GM21825 (cell line): ENCODE data around the gene CUBN.
"Not testable (repeated sequence)": the region's sequence is repeated elsewhere in the genome, so short reads cannot be mapped to it uniquely, and the experiment has no call there.

Experiments
- ATAC-seq: cut with Tn5 transposase; IDR thresholded peaks from one replicate; pipeline ENCODE4 v1.9.1; 2021; ENCODE audit warnings: mild to moderate bottlenecking, moderate library complexity; ENCODE audit not compliant: unreplicated experiment

Gene CUBN

DNA sequence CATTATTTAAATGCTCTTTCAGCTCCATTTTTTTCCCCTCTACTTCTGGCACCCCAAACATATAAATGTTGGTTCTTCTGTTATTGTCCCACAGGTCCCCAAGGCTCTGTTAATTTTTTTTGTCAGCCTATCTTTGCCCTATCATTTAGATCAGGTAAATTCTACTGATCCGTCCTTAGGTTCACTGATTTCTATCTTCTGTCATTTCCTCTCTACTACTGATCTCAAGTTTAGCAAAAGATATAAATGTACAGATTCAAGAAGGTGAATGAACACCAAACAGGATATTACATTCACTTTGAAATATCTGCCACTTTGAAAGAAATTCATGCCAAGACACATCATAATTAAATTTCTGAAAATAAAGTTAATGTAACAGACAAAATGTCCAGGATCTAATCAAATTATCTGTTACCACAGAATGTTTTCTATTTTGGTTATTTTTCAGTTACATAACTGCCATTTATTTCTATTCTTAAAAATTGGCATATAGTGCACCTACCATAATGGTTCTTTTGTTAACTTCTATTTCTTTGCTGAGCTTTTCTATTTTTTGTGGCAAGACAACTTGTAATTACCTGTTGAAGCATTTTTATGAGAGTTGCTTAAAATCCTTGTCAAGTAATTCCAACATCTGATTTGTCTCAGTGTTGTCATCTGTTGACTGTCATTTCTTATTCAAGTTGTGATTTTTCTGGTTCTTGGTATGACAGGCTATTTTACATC lies 12.1 kb upstream of the CUBN start:
- ATAC-seq = no peak

DNA sequence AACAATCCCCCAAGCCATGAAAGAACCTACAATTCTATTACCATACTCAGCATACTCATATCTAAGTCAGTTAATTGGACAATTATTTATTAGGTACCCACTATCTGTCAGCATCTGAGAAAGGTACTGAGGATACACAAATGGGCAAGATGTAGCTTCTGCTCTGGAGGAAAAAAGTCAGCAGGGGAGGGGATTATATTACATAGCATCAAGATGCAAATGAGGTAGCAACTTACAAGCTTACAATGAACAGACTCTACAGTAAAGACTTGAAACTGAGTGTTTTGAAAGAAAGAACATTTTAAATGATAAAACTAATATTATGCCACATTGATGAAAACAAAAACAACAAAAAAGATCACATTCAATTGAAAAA lies 10.8 kb upstream of the CUBN start:
- no peak for ATAC-seq

DNA sequence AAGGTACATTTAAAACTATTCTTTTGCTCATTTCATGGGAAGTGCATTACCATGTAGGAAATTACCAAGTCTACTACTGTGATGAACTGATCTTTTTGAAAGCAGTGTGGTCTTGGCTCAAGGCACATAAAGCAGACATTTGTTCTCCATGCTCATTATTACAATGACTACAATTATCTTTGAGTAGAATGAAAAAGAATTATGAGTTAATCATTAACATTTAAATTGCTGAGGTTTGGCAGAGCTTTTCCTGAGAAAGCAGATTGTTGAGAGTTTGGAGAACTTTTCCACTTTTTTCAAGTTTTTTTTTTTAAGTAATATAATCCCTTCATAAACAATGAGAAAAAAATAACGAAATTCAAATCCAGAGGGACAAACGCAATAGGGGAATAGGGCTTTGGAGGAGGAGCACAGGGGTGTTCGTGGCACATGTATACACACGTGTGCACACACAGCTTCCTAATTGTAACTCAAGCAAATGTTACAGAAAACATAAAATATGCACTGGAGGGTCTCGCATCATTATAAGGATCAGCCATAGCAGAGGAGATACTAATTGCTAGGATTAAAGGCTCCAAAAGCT lies 8.9 kb upstream of the CUBN start:
- ATAC-seq = no peak

DNA sequence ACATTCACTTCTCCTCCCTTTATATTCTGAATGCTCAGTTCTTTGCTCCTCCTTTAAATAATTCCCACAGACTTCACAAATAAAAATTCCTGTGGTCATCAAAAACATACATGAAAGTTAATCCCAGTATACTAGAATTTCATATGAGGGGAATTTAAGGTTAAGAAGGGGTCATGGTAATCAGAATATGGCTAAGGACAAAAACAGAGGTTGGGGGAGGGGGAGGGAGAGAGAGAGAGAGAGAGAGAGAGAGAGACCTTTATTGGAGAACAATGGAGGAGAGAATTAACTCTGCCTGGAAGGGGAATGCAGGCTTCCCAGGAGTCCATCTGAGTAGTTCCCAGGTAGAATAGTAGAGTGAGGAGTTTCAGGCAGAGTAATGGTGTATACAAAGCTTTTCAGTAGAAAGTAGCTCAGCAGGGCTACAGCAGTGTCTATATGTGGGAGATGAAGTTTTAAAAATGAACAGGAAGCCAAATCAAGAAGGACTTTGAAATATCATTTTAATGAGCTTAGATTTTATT lies 5.2 kb upstream of the CUBN start:
- ATAC-seq = no peak

DNA sequence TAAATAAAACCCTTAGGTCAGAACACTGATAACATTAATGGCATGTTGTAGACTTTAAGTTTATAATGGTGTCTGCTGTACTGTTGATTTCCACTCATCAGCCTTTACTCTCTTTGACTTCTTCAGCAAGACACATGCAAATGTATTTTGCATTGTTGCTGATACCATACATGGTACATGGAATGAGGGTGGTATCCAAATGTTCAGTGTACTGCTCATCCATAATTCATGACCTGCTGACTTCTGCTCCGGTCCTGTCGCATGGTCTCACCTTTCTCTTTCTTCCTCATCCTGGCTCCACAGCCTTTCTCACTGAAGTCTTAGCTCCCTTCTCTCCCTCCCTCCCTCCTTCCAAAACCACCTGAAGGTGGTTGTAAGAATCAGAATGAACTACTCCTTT lies 4.7 kb upstream of the CUBN start:
- ATAC-seq = no peak

DNA sequence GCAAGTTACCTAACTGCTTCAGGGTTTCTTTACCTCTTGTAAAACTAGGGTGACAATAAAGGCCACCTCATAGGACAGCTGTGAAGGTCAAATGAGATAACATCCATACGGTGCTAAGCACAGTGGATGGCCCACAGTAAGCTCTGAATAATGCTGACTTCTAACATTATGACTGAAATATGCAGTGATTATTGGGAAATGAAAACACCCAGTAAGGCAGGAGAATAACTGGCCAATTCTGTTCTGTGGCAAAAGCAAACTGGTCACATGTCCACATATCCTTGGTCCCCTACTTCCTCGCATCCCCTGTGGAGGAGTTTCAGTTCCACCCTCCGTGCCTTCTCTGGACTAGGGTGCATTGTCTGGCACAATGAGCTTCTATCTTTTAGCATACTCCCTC lies 1.4 kb downstream of the CUBN start:
- ATAC-seq = no peak

DNA sequence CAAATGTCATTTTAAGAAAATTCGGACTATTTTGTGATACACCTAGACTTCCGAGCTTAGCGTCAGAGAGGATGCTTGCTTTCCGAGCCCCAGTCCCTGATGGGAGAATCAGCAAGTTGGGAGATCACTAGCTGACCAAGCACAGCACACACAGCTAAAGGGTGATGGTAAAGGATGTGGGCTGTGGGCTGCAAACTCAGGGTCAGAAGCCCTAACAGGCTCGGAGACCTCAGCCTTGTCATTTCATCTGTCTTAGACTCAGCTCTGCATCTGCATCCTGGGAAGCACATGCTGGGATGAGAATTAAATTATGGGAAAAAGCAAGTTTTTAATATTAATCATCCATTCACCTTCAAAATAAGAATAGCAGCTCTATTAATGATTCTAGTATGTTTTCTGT lies 3.3 kb downstream of the CUBN start:
- no peak for ATAC-seq

DNA sequence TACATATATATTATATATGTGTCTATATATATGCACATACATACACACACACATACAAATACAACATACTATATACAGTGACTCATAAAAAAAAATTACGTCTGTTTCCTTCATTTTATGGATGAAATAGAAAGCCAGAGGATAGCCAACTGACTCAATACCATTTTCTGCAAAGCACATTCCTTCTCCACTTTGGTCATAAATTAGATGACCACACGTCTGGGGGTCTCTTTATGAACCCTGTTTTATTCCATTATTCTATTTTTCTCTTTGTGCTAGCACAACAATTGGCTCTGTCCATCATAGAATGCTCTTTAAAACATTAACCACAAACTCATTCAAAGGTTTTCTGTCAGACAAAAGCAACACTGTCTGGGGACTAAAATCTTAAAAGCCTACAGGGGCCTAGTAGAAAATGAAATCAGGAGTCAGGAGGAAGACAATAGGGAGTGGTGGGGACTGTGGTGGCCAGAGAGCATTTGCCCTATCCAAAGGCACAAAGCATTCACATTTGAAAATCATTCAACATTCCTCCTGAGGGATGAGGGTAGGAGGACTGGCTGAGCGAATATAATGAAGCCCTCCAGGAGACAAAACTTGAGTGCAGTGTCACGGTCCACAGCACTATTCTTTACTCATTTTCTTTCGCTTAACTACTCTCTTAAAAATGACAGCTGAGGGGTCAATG lies 4.3 kb downstream of the CUBN start:
- no peak for ATAC-seq

DNA sequence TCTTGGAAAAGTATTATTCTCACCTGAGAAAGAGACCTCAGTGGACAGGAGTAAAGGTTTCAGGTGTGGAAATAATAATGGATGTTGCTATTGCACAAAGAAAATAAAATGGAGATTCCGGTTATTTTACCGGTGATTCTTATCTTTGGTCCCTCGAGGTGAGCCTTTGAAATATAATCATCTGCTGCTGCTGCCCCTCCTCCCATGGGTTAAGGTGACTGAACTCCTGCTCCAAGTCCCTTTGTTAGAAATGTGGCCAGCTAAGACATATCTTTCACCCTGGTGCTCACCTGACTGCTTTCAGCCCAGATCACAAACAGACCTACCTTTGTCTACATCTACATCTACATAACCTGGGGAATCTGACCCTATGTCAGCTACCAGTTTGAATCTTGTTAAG lies 5.7 kb downstream of the CUBN start:
- ATAC-seq = no peak

DNA sequence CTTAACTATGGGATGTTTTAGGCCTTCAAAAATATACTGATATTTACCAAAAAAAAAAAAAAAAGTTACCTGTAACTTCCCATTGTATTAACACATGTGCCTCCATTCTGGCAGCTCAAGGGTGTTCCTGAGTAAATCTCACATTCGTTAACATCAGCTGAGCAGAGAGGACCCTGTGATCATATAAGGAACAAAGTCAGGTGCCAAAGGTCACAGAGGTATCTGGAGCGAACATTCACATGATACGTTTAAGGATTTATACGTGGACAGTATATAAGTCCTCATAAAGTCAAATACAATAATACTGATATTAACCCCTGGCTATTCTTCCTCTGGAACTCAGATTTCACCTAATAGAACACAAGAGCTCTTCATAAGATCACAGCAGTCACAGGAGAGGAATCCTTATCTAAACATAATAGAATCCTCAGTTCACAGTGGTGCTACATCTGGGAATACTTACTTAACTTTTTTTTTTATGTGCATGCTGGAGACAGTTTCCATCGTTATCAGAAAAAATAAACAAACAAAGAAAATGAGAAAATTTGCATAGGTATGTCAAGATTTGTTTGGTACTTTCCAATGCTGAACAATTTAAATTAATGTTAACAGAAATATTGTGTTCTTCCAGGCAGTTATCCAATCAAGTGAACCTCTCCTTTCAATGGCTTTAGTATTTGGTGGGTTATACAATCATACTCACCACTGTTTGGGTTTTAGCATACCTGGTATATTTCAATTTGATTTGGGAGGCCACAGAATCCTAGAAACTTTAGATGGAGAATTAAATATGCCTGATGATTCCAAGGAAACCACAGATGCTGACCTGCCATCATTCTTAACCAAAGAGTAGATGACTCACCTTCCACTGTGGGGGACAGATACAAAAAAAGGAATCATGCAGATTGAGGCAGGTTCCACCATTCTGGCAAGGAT lies 6.6 kb downstream of the CUBN start:
- no peak for ATAC-seq

DNA sequence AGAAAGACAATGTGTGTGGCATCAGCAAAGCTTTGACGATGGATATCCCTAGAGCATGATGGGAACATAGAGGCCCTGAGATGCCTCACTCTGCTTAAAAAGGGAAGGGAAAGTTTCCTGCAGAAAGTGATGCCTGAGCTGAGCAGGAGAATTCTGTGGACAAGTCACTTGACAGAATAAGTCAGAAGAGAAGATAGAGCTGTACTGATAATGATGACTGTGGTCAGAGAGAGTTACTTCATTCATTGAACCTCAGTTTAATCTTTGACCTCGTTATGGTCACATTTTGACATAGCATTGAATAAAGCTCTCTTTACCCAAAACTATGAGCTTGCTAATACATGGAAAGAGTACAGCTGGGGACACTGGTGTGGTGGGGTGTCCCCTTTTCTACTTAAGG lies 7.6 kb downstream of the CUBN start:
- no peak for ATAC-seq

DNA sequence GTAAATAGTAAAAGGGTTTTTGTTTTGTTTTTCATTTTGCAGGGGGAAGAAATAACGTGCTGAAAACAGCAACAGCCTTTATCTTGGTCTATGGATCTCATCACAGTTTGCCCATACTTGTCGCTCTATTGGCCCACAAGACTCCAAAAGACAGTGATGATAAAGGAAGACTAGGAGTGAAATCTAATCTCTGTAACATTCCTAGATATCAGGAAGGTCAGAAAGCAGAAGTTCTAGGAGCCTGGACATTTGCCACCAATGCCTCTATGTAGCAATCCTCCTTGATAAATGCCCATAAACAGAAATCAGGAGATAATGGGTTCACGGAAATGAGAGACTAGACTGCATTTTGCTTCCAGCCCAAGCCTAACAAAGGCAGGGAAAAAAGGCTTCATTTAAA lies 8.9 kb downstream of the CUBN start:
- no peak for ATAC-seq

DNA sequence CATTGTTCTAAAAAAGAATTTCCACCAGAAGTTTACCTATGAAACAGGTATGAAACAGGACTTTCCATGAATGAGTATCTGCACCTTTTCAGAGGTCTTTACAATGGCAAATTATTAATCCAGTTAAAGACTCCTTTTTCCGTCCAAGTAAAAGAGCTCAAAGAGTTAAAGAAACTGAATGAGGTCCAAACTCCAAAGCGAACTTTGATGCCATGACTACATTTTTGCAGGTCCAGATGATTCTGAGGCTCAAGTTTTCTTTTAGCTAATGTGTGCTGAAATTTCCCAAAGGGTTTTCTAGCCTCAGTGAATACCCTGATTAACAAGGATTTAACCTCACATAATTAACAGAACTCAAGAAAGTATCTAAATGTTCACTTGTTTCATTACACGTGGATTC lies 9.8 kb downstream of the CUBN start:
- no peak for ATAC-seq

DNA sequence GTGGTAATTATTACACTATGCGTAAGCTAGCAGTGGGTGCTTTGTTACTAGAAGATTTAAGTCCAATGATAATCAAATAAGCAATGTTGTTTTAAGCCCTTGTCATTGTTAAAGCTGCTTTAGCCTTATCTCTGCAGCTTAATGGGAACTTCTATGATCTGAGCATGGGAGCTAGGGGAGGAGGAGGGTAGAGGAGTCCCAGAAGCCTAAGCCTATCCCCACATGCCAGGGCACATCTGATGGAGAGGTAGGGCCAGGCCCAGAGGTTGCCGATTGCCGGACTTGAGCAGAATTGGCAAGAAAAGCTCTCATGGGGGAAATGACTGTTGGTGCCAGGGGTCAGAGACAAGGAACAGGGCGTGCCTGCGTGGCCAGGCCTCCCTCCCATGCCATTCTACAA lies 13.4 kb downstream of the CUBN start:
- no peak for ATAC-seq

DNA sequence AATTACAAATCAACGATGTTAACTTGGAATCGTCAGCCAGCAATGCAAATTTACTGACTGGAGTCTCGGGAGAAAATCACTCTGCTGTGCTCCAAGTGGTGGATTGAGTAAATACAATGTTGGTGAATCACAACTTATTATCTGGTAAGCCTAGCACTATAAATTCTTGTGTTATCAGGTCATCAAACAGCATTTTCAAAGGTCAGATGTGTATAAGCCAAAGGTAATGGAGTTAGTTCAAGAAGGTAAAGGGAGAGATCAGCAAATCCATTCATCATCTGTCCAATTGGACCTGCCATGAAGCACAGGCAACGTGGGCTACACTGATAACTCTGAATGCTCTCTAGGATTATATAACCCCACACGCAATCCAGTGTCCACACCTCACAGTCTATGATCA lies 13.9 kb downstream of the CUBN start:
- ATAC-seq = no peak

DNA sequence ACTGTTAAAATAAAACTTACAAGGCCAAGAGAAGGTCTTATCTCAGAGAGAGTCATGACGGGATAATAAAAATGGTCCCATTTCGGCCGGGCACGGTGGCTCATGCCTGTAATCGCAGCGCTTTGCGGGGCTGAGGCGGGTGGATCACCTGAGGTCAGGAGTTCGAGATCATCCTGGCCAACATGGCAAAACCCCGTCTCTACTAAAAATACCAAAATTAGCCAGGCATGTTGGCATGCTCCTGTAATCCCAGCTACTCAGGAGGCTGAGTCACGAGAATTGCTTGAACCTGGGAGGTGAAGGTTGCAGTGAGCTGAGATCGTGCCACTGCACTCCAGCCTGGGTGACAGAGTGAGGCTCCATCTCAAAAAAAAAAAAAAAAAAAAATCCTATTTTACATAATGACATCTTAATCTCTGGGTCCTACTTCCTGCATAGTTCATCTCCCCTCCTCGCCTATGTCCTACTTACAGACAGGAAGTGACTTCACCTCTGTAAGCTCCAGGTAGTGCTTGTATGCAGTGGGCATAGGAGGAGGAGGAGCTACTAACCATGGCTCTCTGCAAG lies 14.7 kb downstream of the CUBN start:
- ATAC-seq = not testable (repeated sequence)

DNA sequence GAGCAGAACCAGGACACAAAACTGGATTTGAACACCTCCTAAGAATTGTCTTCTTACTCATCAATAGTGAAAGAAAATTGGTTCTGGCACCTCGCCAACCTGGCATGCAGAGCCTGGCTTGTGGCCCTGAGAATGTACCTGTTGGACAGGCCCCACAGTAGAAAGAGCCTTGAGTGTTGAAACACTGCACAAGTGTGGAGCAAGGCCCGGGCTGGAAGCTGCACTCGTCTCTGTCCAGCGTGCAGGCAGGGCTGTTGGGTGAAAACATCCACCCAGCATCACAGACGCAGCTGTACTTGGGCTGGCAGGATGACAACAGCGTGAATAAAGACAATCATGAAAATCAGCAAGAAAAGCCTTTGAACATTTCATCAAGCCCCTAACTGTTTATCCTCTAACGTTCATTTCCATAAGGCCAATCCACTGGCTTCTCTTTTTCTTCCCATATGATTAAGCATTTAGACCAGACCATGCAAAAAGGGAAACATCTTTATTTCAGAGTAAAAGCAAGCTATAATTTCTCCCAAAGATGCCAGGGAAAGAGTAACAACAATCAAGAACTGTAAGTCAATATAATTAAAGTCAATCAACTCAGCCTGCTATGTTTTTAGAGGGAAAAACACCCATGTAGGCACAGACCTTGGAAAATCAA lies 15.6 kb downstream of the CUBN start:
- no peak for ATAC-seq

DNA sequence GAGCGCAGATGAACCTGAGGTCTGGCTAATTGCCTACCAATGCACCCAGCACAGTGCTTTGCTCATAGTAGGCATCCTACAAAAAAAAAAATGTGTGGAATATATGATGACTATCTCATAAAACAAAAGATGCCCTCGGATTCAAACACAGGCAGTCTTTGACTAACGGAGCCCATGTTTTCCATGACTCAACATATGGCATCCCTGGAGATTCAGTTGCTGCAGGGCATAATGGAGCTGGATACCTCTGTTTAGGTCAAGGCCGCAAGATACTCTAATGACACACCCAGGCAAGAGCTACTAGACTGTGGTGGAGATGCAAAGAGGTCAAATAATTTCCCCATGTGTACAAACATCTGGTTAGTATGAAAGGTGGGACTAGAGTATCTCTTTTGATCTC lies 16.3 kb downstream of the CUBN start:
- ATAC-seq = no peak

DNA sequence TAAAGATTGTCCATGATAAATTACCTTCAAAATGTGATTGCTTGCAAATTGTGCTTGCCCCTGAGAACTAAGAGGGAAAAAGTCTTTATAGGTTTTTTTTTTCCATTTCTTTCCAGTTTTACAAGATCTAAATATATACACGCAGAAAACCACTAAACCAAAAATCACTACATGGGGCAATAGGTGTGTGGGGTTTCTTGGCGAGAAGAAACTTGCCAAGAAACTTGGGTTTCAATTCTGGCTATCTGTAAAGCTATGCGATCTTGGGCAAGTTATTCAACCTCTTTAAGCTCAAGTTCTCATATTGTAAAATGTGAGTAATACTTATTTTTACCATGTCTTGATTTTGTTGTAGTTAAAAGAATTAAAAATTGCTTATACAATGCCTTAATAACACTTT lies 17.0 kb downstream of the CUBN start:
- no peak for ATAC-seq

DNA sequence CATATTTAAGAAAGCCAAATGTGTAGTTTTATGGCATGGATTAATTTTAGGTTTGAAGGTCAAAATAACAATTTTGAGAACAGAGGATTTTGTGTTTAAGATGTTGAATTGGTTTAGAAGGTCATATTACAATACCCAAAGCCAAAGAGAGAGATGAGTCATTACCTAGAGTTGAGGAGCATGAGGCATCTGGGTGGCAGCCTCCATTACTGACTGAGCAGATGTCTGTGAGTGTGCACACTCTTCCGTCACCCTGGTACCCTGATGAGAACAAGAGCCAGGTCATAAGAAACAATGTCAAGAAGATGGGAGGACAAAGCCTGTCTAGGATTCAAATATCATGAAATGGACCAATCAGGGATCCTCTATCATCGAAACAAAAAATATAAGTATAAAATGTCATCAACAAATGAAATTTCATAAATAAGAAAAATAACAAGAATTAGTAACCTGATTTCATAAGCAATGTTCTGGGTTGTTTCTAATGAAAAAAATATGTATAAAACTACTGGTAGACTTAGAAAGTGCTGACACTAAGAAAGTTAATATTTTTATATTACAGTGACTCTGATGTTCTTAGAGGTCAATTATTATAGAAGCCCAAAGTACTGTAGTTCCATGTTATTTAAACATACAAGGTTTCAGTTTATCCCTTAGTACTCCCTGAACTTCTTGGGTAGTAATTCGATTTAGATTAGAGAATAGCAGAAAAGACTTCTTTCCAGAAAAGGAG lies 20.0 kb downstream of the CUBN start:
- ATAC-seq = no peak
